OCI-LY3 (cell line): ENCODE results near the gene SVEP1.

ENCODE experiments used
- H2AFZ ChIP-seq: fragments of 200-600, 300-600 bp; shearing (Covaris generic); 2 replicates; pipeline ENCODE4 v1.6.0; 2014; ENCODE audit warnings: antibody characterized with exemption, low read depth, low read length
- H3K27ac ChIP-seq: fragments of 200-600, 300-600 bp; sonication (generic); 2 replicates; pipeline ENCODE4 v1.5.1; 2014; ENCODE audit warnings: mild to moderate bottlenecking, low read length, moderate library complexity, mixed read lengths
- H3K27me3 ChIP-seq: fragments of 200-600, 300-600 bp; sonication (generic); 2 replicates; pipeline ENCODE4 v1.6.1; 2014; ENCODE audit warnings: low read depth, low read length, mixed read lengths
- H3K36me3 ChIP-seq: fragments of 200-600, 300-600 bp; sonication (generic); replicated peaks from 2 replicates; pipeline ENCODE3; 2014; ENCODE audit warnings: low read depth, low read length, mixed read lengths
- H3K4me1 ChIP-seq: fragments of 300-600, 200-600 bp; sonication (generic); 2 replicates; pipeline ENCODE4 v1.6.1; 2014; ENCODE audit warnings: low read length, mixed read lengths
- H3K4me2 ChIP-seq: fragments of 200-600, 300-600 bp; sonication (generic); 2 replicates; pipeline ENCODE4 v1.6.1; 2014; ENCODE audit warnings: low read length, mixed read lengths
- H3K4me3 ChIP-seq: fragments of 300-600, 200-600 bp; sonication (generic); 2 replicates; pipeline ENCODE4 v1.5.1; 2014; ENCODE audit warnings: antibody characterized with exemption, mild to moderate bottlenecking, low read length, moderate library complexity
- H3K79me2 ChIP-seq: fragments of 300-600, 200-600 bp; shearing (Covaris generic); 2 replicates; pipeline ENCODE4 v1.6.1; 2014; ENCODE audit warnings: mild to moderate bottlenecking, low read length, mixed read lengths
- H3K9ac ChIP-seq: fragments of 300-600, 200-600 bp; shearing (Covaris generic); 2 replicates; pipeline ENCODE4 v1.6.0; 2014; ENCODE audit warnings: mild to moderate bottlenecking, low read length, moderate library complexity
- H3K9me3 ChIP-seq: fragments of 200-600, 300-600 bp; shearing (Covaris generic); 2 replicates; pipeline ENCODE4 v1.6.1; 2014; ENCODE audit warnings: low read length, mixed read lengths; ENCODE audit not compliant: insufficient read depth
- H4K20me1 ChIP-seq: fragments of 200-600, 300-600 bp; sonication (generic); 2 replicates; pipeline ENCODE4 v1.6.1; 2016; ENCODE audit warnings: low read length, mixed read lengths; ENCODE audit not compliant: insufficient read depth
- EZH2phosphoT487 ChIP-seq: fragments of 200-600 bp; shearing (Covaris generic); IDR thresholded peaks from 2 replicates; pipeline ENCODE4 v1.6.1; 2018; ENCODE audit warnings: antibody characterized with exemption, mixed run types, low read depth
- TF ChIP-seq, protein P1 (sequence below): fragments of 200-600, 300-600 bp; sonication (generic); IDR thresholded peaks from 2 replicates; pipeline ENCODE4 v1.5.1; 2014; ENCODE audit warnings: antibody characterized with exemption, low read length, low read depth

Gene SVEP1

DNA sequence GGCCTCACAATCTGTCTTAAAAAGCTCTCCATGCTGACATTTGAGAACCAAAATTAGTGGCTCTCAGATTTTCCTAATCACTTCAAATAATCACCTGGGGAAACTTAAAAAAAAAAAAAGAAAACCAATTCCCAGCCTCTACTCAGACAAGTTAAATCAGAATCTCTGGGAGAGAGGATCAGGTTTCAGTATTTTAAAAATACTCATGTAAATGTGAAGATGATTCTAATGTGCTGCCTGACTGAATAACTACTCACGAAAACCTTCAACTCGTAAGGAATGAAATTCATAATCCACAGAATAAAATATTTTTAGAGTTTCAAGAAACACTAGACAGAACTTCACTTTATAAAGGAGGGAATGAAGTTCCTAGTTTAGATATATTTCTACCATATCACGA is 114.4 kb downstream of the SVEP1 start:
- Histone ChIP-seq H3K36me3 (no peaks in the 10 kb centered on the region), H3K4me3 (no peak overlapping the region), H3K9me3 (no peaks in the 10 kb centered on the region), H4K20me1 (no peaks in the 10 kb centered on the region), H3K79me2 (no peaks in the 10 kb centered on the region), H3K4me1 (no peaks in the 10 kb centered on the region), H3K4me2 (no peak overlapping the region), H3K27ac (no peak overlapping the region), H2AFZ (no peak overlapping the region), H3K9ac (no peak overlapping the region), H3K27me3 (0 out of 2 replicates have a peak, but pooled peaks cover 6% of the 10 kb centered on the region)
- TF ChIP-seq, protein P1, sequence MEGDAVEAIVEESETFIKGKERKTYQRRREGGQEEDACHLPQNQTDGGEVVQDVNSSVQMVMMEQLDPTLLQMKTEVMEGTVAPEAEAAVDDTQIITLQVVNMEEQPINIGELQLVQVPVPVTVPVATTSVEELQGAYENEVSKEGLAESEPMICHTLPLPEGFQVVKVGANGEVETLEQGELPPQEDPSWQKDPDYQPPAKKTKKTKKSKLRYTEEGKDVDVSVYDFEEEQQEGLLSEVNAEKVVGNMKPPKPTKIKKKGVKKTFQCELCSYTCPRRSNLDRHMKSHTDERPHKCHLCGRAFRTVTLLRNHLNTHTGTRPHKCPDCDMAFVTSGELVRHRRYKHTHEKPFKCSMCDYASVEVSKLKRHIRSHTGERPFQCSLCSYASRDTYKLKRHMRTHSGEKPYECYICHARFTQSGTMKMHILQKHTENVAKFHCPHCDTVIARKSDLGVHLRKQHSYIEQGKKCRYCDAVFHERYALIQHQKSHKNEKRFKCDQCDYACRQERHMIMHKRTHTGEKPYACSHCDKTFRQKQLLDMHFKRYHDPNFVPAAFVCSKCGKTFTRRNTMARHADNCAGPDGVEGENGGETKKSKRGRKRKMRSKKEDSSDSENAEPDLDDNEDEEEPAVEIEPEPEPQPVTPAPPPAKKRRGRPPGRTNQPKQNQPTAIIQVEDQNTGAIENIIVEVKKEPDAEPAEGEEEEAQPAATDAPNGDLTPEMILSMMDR = no peak
- TF ChIP-seq EZH2phosphoT487 = no peak

DNA sequence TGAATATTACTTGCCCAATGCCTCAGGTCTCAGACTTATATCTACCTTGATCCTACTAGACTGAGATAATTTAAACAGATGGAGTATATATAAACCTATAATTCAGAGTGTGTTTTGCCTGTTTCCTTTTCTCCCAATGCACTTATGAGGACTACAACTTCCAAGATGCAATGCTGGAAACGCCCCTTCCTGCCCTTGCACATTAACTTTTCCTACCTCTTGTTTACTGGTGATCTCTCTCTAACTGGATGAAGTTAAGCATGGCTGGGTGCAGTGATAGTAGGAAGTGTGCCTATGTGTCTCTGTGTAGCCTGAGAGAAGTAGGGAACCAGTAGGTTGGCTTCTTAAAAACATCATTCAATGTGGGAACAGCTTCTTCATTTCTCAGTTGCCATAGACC is 115.2 kb downstream of the SVEP1 start:
- H3K79me2 ChIP-seq = no peaks in the 10 kb centered on the region
- H3K4me2 ChIP-seq = no peak overlapping the region
- no peaks in the 10 kb centered on the region for H3K36me3 ChIP-seq
- H3K4me3 ChIP-seq = no peak overlapping the region
- no peaks in the 10 kb centered on the region for H3K27me3 ChIP-seq
- H4K20me1 ChIP-seq = no peaks in the 10 kb centered on the region
- no peak overlapping the region for H3K9ac ChIP-seq
- no peaks in the 10 kb centered on the region for H3K4me1 ChIP-seq
- 0 out of 2 replicates have a peak overlapping the region, but pooled peaks have one; percentile 9 for H2AFZ ChIP-seq
- no peak overlapping the region for H3K27ac ChIP-seq
- TF ChIP-seq EZH2phosphoT487 = no peak
- TF ChIP-seq, protein P1 = no peak
- no peaks in the 10 kb centered on the region for H3K9me3 ChIP-seq

DNA sequence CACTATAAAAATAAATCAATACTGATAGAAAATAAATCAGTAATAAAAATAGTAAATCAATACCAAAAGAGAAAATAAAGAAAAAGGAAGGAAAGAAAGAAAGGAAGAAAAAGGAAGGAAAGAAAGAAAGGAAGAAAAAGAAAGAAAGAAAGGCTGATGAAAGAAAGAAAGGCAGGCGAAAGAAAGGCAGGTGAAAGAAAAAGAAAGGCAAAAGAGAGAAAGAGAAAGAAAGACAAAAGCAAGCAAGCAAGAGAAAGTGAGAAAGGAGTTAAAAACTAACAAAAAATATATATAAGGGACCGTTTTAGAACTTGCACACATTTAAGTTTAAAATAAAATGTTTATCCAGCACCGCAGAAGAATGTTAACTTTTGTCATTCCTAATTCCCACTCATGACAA is 116.0 kb downstream of the SVEP1 start:
- Histone ChIP-seq H3K27me3 (no peaks in the 10 kb centered on the region), H4K20me1 (no peaks in the 10 kb centered on the region), H3K4me1 (no peaks in the 10 kb centered on the region)

DNA sequence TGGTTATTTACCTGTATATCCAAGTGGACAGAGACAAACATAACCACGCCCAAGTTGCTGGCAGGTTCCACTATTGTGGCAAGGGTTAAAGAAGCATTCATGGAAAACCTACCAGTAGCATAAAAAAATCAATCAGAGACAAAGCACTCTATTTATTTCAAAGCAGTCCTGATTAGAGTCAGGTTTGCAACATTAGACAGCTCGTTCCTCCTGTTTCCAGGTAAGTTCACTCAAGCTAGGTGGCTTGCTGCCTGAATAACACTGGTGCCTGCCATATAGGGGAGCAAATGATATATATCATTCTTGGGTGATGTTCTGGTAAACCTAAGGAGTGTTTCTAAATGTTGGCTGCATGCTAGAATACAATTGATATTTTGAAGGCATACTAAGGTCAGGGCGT is 122.3 kb downstream of the SVEP1 start:
- Histone ChIP-seq H3K79me2 (no peaks in the 10 kb centered on the region), H3K9me3 (no peaks in the 10 kb centered on the region), H3K36me3 (no peaks in the 10 kb centered on the region), H3K27ac (no peak overlapping the region), H3K4me1 (no peaks in the 10 kb centered on the region), H3K9ac (no peak overlapping the region), H2AFZ (no peak overlapping the region), H4K20me1 (no peaks in the 10 kb centered on the region), H3K4me2 (no peak overlapping the region), H3K4me3 (no peak overlapping the region), H3K27me3 (no peaks in the 10 kb centered on the region)
- TF ChIP-seq, protein P1 = no peak
- TF ChIP-seq EZH2phosphoT487 = no peak

More for the DNA sequence above, 116.0 kb downstream of the SVEP1 start:
- Histone ChIP-seq H3K4me3 (no peak overlapping the region), H3K9me3 (no peaks in the 10 kb centered on the region), H3K9ac (no peak overlapping the region), H3K4me2 (no peak overlapping the region), H3K27ac (no peak overlapping the region), H2AFZ (no peak overlapping the region), H3K36me3 (no peaks in the 10 kb centered on the region), H3K79me2 (no peaks in the 10 kb centered on the region)
- TF ChIP-seq, protein P1 = no peak
- no peak for TF ChIP-seq EZH2phosphoT487
